ENCODE results near the gene EFNA1. TPM values are rescaled to one million over a fixed set of nuclear protein-coding genes. Genes with fewer than 3 reads are reported as not detected.
"Not testable (repeated sequence)": the region's sequence is repeated elsewhere in the genome, so short reads cannot be mapped to it uniquely, and the experiment has no call there.

The EFNA1 gene
- total RNA-seq, 6 experiments from 2014 or later, result 87.5 to 419 (median 196) TPM

- intact Hi-C loops (cut with DNase I), result loop anchor here (5.0 kb wide), 1 partner anchor 74 kb away; no protein-coding TSS in a partner anchor
- 58% methylated on average over 2 of the region's 8 CpGs for WGBS (ENCODE audit: insufficient coverage, low coverage, low lambda C conversion rate, missing lambda C conversion rate)
- no peak for TF ChIP-seq CTCF (IDR thresholded peaks at IDR 0.05)
- H3K27me3 ChIP-seq, result no peaks in the 10 kb centered on the region
- H3K36me3 ChIP-seq, result peaks cover 0 to 10% (median 5%) of the 10 kb centered on the region in 4 donors
- ATAC-seq, result no peak
- H3K4me3 ChIP-seq, result no peak overlapping the region
- peak overlapping the region in 1 of 3 donors; percentile 63 for H3K27ac ChIP-seq
- no peaks in the 10 kb centered on the region for H3K9me3 ChIP-seq
- H3K4me1 ChIP-seq, result peaks cover 0 to 4% (median 0%) of the 10 kb centered on the region in 4 donors
- DNase-seq, result no peak
Observed at GRCh38 chr1:155166051-155166470, 38.4 kb downstream of the EFNA1 start.

- Histone ChIP-seq H3K4me1 (peaks cover 0 to 4% (median 0%) of the 10 kb centered on the region in 4 donors), H3K4me3 (no peak overlapping the region), H3K27me3 (no peaks in the 10 kb centered on the region), H3K36me3 (peaks cover 0 to 10% (median 5%) of the 10 kb centered on the region in 4 donors), H3K9me3 (no peaks in the 10 kb centered on the region), H3K27ac (peak overlapping the region in 1 of 3 donors; percentile 63)
- ATAC-seq (peak; percentile 31 to 64 (median 52)), DNase-seq (peak; percentile 59 to 72 (median 68))
- intact Hi-C loops (cut with DNase I), result loop anchor here (5.0 kb wide), 1 partner anchor 74 kb away; no protein-coding TSS in a partner anchor
- TF ChIP-seq CTCF (IDR thresholded peaks at IDR 0.05) (no peak), POLR2A (IDR thresholded peaks at IDR 0.05) (no peak)
- 56% methylated on average over 7 of the region's 27 CpGs for whole genome bisulfite sequencing (ENCODE audit: insufficient coverage, low coverage, low lambda C conversion rate, missing lambda C conversion rate)
Observed at GRCh38 chr1:155166471-155167165, 38.9 kb downstream of the EFNA1 start.

- peak; percentile 86 to 90 (median 88) for ATAC-seq
- peak; percentile 89 to 91 (median 90) for DNase-seq
- TF ChIP-seq POLR2A (IDR thresholded peaks at IDR 0.05) (no peak), CTCF (IDR thresholded peaks at IDR 0.05) (peak; percentile 86 to 91 (median 86))
- WGBS (ENCODE audit: insufficient coverage, low coverage, low lambda C conversion rate, missing lambda C conversion rate), result 2% methylated on average over 21 of the region's 28 CpGs
- H3K4me3 ChIP-seq, result peak overlapping the region in 1 of 3 donors; percentile 10
- H3K27ac ChIP-seq, result peak overlapping the region in 1 of 3 donors; percentile 36
- H3K36me3 ChIP-seq, result peaks cover 0 to 10% (median 5%) of the 10 kb centered on the region in 4 donors
- peaks cover 0 to 6% (median 2%) of the 10 kb centered on the region in 4 donors for H3K4me1 ChIP-seq
- intact Hi-C loops (cut with DNase I), result loop anchor here (5.0 kb wide), 1 partner anchor 75 kb away; no protein-coding TSS in a partner anchor
- H3K9me3 ChIP-seq, result no peaks in the 10 kb centered on the region
- H3K27me3 ChIP-seq, result no peaks in the 10 kb centered on the region
Observed at GRCh38 chr1:155167166-155168104, 39.8 kb downstream of the EFNA1 start.

- intact Hi-C loops (cut with DNase I), result loop anchor here (5.0 kb wide), 1 partner anchor 76 kb away; no protein-coding TSS in a partner anchor
- DNase-seq, H3K4me3 ChIP-seq: not testable (repeated sequence)
Observed at GRCh38 chr1:155168105-155168445, 40.4 kb downstream of the EFNA1 start.

More at GRCh38 chr1:155168105-155168445, 40.4 kb downstream of the EFNA1 start:
- not testable (repeated sequence) for ATAC-seq, H3K27me3 ChIP-seq, H3K9me3 ChIP-seq, H3K4me1 ChIP-seq, H3K36me3 ChIP-seq, H3K27ac ChIP-seq
- 15% methylated on average over 4 of the region's 4 CpGs for WGBS (ENCODE audit: insufficient coverage, low coverage, low lambda C conversion rate, missing lambda C conversion rate)

Data from right lobe of liver (tissue), 6 donors.